ENCODE data around the gene CER1.

GRCh38 chr9:14769230-14769571, 46.7 kb upstream of the CER1 start:
- no peak for TF ChIP-seq CREB1 (IDR thresholded peaks at IDR 0.05)
- no peak for TF ChIP-seq CREB1 (CRISPR knock-in tag; IDR thresholded peaks at IDR 0.05)
- TF ChIP-seq RAD21 (CRISPR knock-in tag; conservative IDR thresholded peaks at IDR 0.05 in 1 of 2, IDR thresholded peaks at IDR 0.05 in 1 of 2) = peak; percentile 60 to 68
- no peak for TF ChIP-seq ZNF282 (CRISPR knock-in tag; IDR thresholded peaks at IDR 0.05)
- no peak for TF ChIP-seq EGR1 (conservative IDR thresholded peaks at IDR 0.05)
- no peak; the same call in 1 of the 2 replicates for TF ChIP-seq STAG1 (CRISPR knock-in tag; IDR thresholded peaks at IDR 0.05; ENCODE audit: borderline replicate concordance)
- peak in 2 of 3 experiments; percentile 27 to 51; a peak in 3 of 6 replicates for TF ChIP-seq CTCF (IDR thresholded peaks at IDR 0.05 in 2 of 3, conservative IDR thresholded peaks at IDR 0.05 in 1 of 3; ENCODE audit: insufficient read depth in 2 of 3, low read depth in 1 of 3, low read length in 3 of 3)
- TF ChIP-seq BRF1 (IDR thresholded peaks at IDR 0.05; ENCODE audit: borderline replicate concordance, extremely low read depth, insufficient read length) = no peak
- TF ChIP-seq CBX2 (IDR thresholded peaks at IDR 0.05; ENCODE audit: insufficient read depth, low read length, poor library complexity, severe bottlenecking) = no peak
- no peak for TF ChIP-seq POLR2AphosphoS5 (IDR thresholded peaks at IDR 0.05; ENCODE audit: control insufficient read depth, insufficient read depth, low read depth, low read length)
- no peak for TF ChIP-seq HCFC1 (IDR thresholded peaks at IDR 0.05; ENCODE audit: low read depth, low read length)
- no peak for TF ChIP-seq E2F8 (IDR thresholded peaks at IDR 0.05; ENCODE audit: low read depth, partially characterized antibody)
- no peak for TF ChIP-seq TRIM24 (IDR thresholded peaks at IDR 0.05)
- TF ChIP-seq BRCA1 (IDR thresholded peaks at IDR 0.05) = no peak
- TF ChIP-seq BRCA1 (CRISPR knock-in tag; IDR thresholded peaks at IDR 0.05) = no peak

Measured in K562 (cell line).